ENCODE data around the gene CA4.

- TF ChIP-seq POLR2A (IDR thresholded peaks at IDR 0.05) (no peak), CTCF (IDR thresholded peaks at IDR 0.05 in 8 of 11, conservative IDR thresholded peaks at IDR 0.05 in 3 of 11) (no peak)
Observed at GRCh38 chr17:60156746-60157145, 7.0 kb downstream of the CA4 start.

Data from spleen (tissue), 7 donors.